ENCODE data around the gene ANXA10. TPM values are rescaled to one million over a fixed set of nuclear protein-coding genes. Genes with fewer than 3 reads are reported as not detected.
"Not testable (repeated sequence)": the region's sequence is repeated elsewhere in the genome, so short reads cannot be mapped to it uniquely, and the experiment has no call there.

The ANXA10 gene
- total RNA-seq, 2 donors from 2014 or later, result not detected

DNA sequence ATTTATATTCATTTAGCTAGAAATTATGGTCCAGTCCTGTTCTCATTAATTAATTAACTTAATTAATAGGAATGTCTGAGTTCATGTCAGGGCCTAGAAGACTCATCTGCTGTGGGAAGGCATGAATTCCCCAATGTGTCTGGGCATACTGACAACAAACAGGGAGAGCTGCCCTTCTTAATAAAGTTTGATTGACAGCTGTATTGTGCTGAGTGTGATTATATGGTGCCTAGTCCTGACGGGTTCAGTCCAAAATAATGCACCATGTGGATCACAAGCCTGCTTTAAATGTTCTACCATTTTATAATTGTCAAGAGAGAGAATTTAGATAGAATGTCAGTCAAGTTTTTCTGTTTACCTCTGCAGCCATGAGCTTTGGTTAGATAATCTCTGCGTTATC is 34.6 kb downstream of the ANXA10 start:
- Mint-ChIP-seq H3K4me3 (no peak overlapping the region), H3K27ac (no peak overlapping the region), H3K4me1 (ENCODE audit: low read depth) (no peaks in the 10 kb centered on the region), H3K9me3 (no peaks in the 10 kb centered on the region), H3K27me3 (ENCODE audit: low read depth) (no peaks in the 10 kb centered on the region), H3K36me3 (ENCODE audit: insufficient read depth in 2 of 2) (no peaks in the 10 kb centered on the region)
- DNase-seq, result no peak
- ATAC-seq (replicated peaks in 1 of 2), result no peak

DNA sequence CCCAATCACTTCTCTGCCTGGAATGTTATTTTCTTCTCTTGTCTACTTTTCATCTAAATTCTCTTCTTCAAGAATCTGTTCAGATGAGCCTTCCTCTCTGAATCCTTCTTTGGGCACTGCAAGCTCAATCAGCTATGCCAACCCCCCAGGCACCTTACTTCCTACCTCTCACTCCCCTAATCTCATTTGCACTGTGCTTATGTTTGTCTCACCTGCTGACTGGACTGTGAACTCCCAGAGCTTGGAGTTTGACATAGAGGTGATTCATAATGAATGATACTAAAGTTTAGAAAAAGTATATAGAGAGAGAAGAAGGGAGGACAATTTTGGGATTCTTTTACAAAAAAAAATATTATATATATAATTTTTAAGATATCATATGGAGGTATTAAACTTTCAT is 36.3 kb downstream of the ANXA10 start:
- no peak overlapping the region for H3K27ac Mint-ChIP-seq
- H3K36me3 Mint-ChIP-seq (ENCODE audit: insufficient read depth in 2 of 2), result no peaks in the 10 kb centered on the region
- H3K4me3 Mint-ChIP-seq, result no peak overlapping the region
- no peaks in the 10 kb centered on the region for H3K27me3 Mint-ChIP-seq (ENCODE audit: low read depth)
- DNase-seq (no peak), ATAC-seq (replicated peaks in 1 of 2) (no peak)
- no peaks in the 10 kb centered on the region for H3K4me1 Mint-ChIP-seq (ENCODE audit: low read depth)
- H3K9me3 Mint-ChIP-seq, result no peaks in the 10 kb centered on the region

DNA sequence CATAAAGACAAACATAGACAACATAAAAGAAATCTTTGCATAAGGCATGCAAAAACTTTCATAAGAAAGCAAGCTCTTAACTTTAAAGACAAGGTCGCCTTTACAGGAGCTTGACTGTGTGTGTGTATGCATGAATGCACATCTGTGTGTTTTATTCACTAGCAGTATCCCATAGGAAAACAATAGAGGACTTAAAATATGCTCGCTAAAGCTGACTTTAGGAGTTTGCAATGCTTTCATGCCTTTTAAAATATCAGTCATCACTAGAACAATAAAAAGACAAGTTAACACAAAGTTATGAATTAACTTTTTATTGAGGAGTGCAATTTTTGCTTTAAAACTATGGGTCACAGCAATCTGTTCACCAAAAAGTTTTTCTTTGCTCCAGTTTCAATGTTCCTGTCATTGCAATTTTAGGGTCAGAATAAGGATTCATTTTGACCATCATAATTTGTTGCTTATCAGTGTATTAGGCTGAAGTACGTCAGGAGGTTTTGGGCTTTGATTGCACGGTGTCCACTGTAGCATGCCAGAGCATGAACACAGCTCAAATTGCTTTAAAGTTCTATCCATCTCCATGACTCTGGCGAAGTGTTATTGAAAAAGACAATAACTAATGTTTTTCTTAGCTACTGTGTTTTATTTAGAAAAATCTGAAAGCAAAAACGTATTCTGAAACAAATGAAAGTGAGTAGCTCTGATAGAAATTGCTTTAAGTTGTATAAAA is 36.9 kb downstream of the ANXA10 start:
- Mint-ChIP-seq H3K4me1 (ENCODE audit: low read depth) (no peaks in the 10 kb centered on the region), H3K27me3 (ENCODE audit: low read depth) (no peaks in the 10 kb centered on the region), H3K27ac (no peak overlapping the region)

GRCh38 chr4:168129802-168130201 is 37.5 kb downstream of the ANXA10 start:
- Mint-ChIP-seq H3K9me3 (no peaks in the 10 kb centered on the region), H3K27ac (no peak overlapping the region), H3K27me3 (ENCODE audit: low read depth) (no peaks in the 10 kb centered on the region), H3K4me1 (ENCODE audit: low read depth) (no peaks in the 10 kb centered on the region), H3K4me3 (no peak overlapping the region), H3K36me3 (ENCODE audit: insufficient read depth in 2 of 2) (no peaks in the 10 kb centered on the region)
- ATAC-seq (replicated peaks in 1 of 2) (no peak), DNase-seq (no peak)

More for the DNA sequence above, 36.9 kb downstream of the ANXA10 start:
- ATAC-seq (replicated peaks in 1 of 2), result no peak
- DNase-seq, result no peak
- Mint-ChIP-seq H3K9me3 (no peaks in the 10 kb centered on the region), H3K4me3 (no peak overlapping the region), H3K36me3 (ENCODE audit: insufficient read depth in 2 of 2) (no peaks in the 10 kb centered on the region)

DNA sequence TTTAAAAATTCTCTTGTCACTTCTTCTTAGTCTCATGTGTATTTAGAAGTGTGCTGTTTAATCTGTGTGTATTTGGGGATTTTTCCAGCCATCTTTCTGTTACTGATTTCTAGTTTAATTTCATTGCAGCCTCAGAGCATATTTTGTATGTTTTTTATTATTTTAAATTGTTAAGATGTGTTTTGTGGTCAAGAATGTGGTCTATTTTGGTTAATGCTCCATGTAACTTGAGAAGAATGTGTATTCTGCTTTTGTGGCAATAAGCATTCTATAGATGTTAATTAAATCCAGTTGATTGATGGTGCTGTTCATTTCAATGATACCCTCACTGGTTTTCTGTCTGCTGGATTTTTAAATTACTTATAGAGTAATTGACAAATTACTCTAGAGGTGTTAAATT is 38.9 kb downstream of the ANXA10 start:
- Mint-ChIP-seq H3K36me3 (ENCODE audit: insufficient read depth in 2 of 2) (no peaks in the 10 kb centered on the region), H3K27ac (no peak overlapping the region), H3K4me1 (ENCODE audit: low read depth) (no peaks in the 10 kb centered on the region), H3K4me3 (no peak overlapping the region), H3K27me3 (ENCODE audit: low read depth) (no peaks in the 10 kb centered on the region), H3K9me3 (no peaks in the 10 kb centered on the region)
- no peak for ATAC-seq (replicated peaks in 1 of 2)
- no peak for DNase-seq

DNA sequence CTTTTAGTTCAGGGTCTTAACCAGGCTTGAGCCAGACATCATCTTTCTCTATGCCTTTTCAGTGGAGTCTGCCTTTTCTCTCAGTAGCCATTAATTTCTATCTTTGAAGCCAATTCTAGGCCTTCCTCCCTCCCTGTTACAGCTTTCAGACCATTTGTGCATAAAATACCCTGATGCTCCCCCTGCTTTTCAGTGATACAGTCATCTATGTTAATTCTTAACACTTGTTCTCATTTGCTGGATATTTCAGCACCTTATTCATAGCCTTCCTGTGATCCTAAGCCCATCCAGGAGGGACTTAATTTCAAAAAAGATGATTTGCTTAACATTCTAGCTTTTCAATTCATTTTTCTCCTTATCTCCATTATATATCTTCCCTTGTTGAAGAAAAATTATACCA is 42.3 kb downstream of the ANXA10 start:
- Mint-ChIP-seq H3K4me1 (ENCODE audit: low read depth) (no peaks in the 10 kb centered on the region), H3K27ac (no peak overlapping the region), H3K27me3 (ENCODE audit: low read depth) (no peaks in the 10 kb centered on the region), H3K9me3 (no peaks in the 10 kb centered on the region), H3K36me3 (ENCODE audit: insufficient read depth in 2 of 2) (no peaks in the 10 kb centered on the region), H3K4me3 (no peak overlapping the region)
- DNase-seq, result no peak
- ATAC-seq (replicated peaks in 1 of 2), result no peak

DNA sequence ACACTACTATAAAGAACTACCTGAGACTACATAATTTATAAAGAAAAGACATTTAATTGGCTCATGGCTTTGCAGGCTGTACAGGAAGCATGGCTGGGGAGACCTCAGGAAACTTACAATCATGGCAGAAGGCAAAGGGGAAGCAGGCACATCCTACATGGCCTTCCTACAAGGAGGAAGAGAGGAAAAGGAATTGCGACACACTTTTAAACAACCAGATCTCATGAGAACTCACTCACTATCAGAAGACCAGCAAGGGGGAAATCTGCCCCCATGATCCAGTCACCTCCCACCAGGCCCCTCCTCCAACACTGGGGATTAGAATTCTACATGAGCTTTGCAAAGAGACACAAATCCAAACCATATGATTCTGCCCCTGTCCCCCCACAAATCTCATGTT is 43.5 kb downstream of the ANXA10 start:
- H3K27ac Mint-ChIP-seq; DNase-seq; ATAC-seq (replicated peaks in 1 of 2); H3K9me3 Mint-ChIP-seq; H3K36me3 Mint-ChIP-seq (ENCODE audit: insufficient read depth in 2 of 2); H3K4me1 Mint-ChIP-seq (ENCODE audit: low read depth); H3K27me3 Mint-ChIP-seq (ENCODE audit: low read depth); H3K4me3 Mint-ChIP-seq: not testable (repeated sequence)

DNA sequence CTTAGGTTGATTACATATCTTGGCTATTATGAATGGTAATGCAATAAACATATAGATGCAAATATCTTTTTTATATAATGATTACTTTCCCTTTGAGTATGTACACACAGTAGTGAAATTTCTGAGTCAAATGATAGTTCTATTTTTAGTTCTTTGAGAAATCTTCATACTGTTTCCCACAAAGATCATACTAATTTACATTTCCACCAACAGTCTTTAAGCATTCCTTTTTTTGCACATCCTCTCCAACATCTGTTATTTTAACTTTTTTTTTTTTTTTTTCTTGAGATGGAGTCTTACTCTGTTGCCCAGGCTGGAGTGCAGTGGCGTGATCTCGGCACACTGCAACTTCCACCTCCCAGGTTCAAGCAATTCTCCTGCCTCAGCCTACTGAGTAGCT is 45.4 kb downstream of the ANXA10 start:
- H3K36me3 Mint-ChIP-seq (ENCODE audit: insufficient read depth in 2 of 2); H3K4me3 Mint-ChIP-seq; H3K27ac Mint-ChIP-seq; ATAC-seq (replicated peaks in 1 of 2); H3K9me3 Mint-ChIP-seq; H3K27me3 Mint-ChIP-seq (ENCODE audit: low read depth); H3K4me1 Mint-ChIP-seq (ENCODE audit: low read depth); DNase-seq: not testable (repeated sequence)

DNA sequence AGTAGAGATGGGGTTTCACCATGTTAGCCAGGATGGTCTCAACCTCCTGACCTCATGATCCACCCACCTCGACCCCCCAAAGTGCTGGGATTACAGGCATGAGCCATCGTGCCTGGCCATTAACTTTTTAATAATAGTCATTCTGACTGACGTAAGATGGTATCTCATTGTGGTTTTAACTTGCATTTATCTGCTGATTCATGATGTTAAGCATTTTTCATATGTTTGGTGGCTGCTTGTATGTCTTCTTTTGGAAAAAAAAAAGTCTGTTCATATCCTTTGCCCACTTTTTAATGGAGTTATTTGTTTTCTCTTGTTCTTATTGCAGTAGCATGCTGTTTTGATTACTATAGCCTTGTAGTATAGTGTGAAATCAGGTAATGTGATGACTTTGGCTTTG is 45.8 kb downstream of the ANXA10 start:
- Mint-ChIP-seq H3K27ac (no peak overlapping the region), H3K36me3 (ENCODE audit: insufficient read depth in 2 of 2) (no peaks in the 10 kb centered on the region), H3K4me3 (no peak overlapping the region), H3K9me3 (no peaks in the 10 kb centered on the region), H3K27me3 (ENCODE audit: low read depth) (peaks cover 7% of the 10 kb centered on the region), H3K4me1 (ENCODE audit: low read depth) (no peaks in the 10 kb centered on the region)
- ATAC-seq (replicated peaks in 1 of 2), result no peak
- DNase-seq, result no peak

GRCh38 chr4:168139336-168139735 is 47.0 kb downstream of the ANXA10 start:
- ATAC-seq (replicated peaks in 1 of 2) (no peak), DNase-seq (no peak)
- no peaks in the 10 kb centered on the region for H3K4me1 Mint-ChIP-seq (ENCODE audit: low read depth)
- H3K36me3 Mint-ChIP-seq (ENCODE audit: insufficient read depth in 2 of 2), result no peaks in the 10 kb centered on the region
- no peak overlapping the region for H3K27ac Mint-ChIP-seq
- peaks cover 7% of the 10 kb centered on the region for H3K27me3 Mint-ChIP-seq (ENCODE audit: low read depth)
- no peak overlapping the region for H3K4me3 Mint-ChIP-seq
- no peaks in the 10 kb centered on the region for H3K9me3 Mint-ChIP-seq

DNA sequence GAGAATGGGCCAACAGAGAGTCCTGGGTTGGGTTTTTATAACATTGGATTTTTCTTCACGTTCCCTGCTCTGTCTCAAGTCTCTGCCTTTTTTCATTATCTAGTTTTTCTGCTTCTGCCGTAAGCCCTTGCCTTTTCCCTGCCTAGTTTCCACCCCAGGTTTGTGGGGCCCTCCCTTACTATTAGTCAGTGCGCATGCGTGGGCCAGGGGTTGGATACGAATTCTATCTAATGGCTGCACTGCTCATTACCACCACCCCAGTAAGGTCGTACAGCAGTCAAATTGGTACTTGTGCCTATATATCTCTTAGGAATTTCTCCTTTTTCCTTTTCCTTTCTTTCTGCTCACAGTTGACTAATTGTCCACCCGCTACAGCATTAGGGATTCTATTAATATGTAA is 49.4 kb downstream of the ANXA10 start:
- Mint-ChIP-seq H3K9me3 (no peaks in the 10 kb centered on the region), H3K36me3 (ENCODE audit: insufficient read depth in 2 of 2) (no peaks in the 10 kb centered on the region), H3K4me1 (ENCODE audit: low read depth) (no peaks in the 10 kb centered on the region), H3K27me3 (ENCODE audit: low read depth) (peaks cover 7% of the 10 kb centered on the region), H3K27ac (no peak overlapping the region), H3K4me3 (no peak overlapping the region)
- no peak for ATAC-seq (replicated peaks in 1 of 2)
- DNase-seq, result no peak

GRCh38 chr4:168143601-168144000 is 51.3 kb downstream of the ANXA10 start:
- H3K27me3 Mint-ChIP-seq (ENCODE audit: low read depth), result peaks cover 7% of the 10 kb centered on the region
- H3K36me3 Mint-ChIP-seq (ENCODE audit: insufficient read depth in 2 of 2), result no peaks in the 10 kb centered on the region
- H3K9me3 Mint-ChIP-seq, result no peaks in the 10 kb centered on the region
- H3K4me3 Mint-ChIP-seq, result no peak overlapping the region
- no peak for DNase-seq
- ATAC-seq (replicated peaks in 1 of 2), result no peak
- no peak overlapping the region for H3K27ac Mint-ChIP-seq
- H3K4me1 Mint-ChIP-seq (ENCODE audit: low read depth), result no peaks in the 10 kb centered on the region

DNA sequence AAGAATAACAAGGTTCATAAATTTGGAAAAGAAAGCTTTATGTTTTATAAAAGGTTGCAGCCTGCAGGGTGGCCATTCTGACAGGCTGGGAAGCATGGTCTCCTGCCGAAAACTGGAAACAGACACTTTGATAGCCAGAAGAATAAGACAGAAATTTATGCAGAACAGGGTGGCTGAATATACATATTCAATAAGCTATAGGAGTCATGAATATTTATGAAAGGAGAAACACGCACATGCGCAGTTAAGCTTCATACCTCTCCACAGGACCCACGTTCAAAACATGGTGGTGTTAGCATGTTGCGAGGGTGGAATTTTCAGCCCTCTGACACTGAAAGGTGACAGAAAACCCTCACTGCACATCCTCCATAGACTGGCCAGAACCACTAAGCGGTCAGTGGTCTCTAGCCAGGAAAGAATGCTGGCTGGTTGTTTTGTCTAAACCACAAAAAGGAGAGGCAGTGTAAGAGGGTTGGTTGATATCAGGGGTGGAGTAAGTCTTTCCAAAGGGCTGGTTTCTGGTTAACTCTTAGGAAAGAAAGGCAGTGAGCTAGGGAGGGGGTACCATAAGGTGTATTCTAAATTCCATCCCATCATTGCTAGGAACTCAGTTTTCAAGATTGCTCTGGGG is 58.2 kb downstream of the ANXA10 start:
- H3K9me3 Mint-ChIP-seq, result no peaks in the 10 kb centered on the region

DNA sequence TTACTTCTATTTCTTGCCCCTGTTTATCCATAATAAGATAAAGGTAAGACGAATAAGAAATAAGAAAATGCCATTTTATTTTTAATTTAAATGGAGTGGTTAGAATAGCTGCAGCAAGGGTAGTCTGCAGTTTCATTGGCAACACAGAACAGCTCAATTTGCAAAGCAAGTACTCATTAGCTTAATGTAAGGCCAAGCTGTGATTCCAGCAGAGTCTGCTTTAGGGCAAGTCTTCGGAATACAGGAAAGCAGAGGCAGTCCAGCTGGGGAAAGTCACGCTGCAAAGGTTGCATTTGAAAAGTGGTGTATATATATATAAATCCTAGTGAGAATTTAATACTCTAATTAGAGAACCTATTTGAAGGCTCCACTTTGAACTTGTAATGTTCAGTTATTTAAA is 59.0 kb downstream of the ANXA10 start:
- H3K4me1 Mint-ChIP-seq (ENCODE audit: low read depth), result no peaks in the 10 kb centered on the region
- no peak overlapping the region for H3K4me3 Mint-ChIP-seq
- H3K27me3 Mint-ChIP-seq (ENCODE audit: low read depth), result no peaks in the 10 kb centered on the region
- H3K9me3 Mint-ChIP-seq, result no peaks in the 10 kb centered on the region
- ATAC-seq (replicated peaks in 1 of 2) (no peak), DNase-seq (no peak)
- H3K27ac Mint-ChIP-seq, result no peak overlapping the region
- no peaks in the 10 kb centered on the region for H3K36me3 Mint-ChIP-seq (ENCODE audit: insufficient read depth in 2 of 2)

More for the DNA sequence above, 58.2 kb downstream of the ANXA10 start:
- no peaks in the 10 kb centered on the region for H3K36me3 Mint-ChIP-seq (ENCODE audit: insufficient read depth in 2 of 2)
- H3K27ac Mint-ChIP-seq, result no peak overlapping the region
- DNase-seq (no peak), ATAC-seq (replicated peaks in 1 of 2) (no peak)
- H3K27me3 Mint-ChIP-seq (ENCODE audit: low read depth), result no peaks in the 10 kb centered on the region
- H3K4me1 Mint-ChIP-seq (ENCODE audit: low read depth), result no peaks in the 10 kb centered on the region
- H3K4me3 Mint-ChIP-seq, result no peak overlapping the region
